ENCODE data around the gene SPRED2.

SPRED2 gene

DNA sequence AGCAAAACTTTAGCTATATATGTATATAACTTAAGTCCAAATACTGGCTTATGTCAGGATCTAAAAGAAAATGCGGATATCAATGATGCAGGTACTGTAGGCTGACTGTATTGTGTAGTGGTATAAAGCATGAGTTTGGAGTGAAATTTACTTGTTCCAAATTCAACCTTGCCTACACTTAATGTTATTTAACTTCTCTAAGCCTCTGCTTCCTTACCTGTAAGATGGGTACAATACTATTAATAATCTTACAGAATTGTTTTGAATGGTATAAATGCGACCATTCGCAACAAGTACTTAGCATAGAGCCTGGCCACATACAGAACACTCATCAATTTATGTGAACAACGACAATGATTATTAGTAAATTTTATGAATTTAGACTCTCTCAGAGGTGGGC lies 62.4 kb downstream of the SPRED2 start:
- DNase-seq (ENCODE audit: low read depth in 2 of 3, low spot score in 2 of 3): no peak

DNA sequence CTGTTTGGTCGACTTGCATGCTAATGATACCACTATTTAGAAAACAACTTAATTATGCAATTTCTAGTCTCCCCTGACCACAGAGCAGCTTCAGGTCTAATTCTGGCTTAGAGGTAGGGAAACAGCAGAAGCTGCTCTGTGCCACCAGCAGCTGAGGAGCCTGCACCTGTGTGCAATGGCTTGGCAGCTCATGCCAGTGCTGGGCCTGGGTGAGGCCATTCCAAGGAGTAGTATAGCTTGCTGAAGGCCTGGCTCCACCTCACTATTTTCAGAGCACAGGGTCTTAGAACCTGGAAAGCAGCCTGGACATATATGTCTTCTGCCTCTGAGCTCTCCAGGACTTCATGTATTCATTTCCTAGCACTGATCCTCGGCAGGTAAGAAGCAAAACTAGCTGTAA lies 62.8 kb downstream of the SPRED2 start:
- no peak for DNase-seq (ENCODE audit: low read depth in 2 of 3, low spot score in 2 of 3)

DNA sequence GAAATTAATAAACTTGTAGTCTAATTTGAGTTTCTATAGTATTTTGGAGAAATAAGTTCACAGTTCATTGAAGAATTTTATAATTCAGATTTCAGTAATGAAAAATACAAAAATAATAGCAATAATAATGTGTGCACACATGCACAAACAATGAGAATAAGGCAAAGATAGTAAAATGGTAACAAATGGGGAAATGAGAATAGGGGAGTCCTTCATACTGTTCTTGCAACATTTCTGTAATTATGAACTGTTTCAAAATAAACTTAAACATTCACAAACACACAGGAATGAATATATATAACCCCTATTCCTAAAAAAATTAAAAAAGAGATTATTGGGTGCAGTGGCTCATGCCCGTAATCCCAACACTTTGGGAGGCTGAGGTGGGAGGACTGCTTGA lies 63.9 kb downstream of the SPRED2 start:
- no peak for DNase-seq (ENCODE audit: low read depth in 2 of 3, low spot score in 2 of 3)

DNA sequence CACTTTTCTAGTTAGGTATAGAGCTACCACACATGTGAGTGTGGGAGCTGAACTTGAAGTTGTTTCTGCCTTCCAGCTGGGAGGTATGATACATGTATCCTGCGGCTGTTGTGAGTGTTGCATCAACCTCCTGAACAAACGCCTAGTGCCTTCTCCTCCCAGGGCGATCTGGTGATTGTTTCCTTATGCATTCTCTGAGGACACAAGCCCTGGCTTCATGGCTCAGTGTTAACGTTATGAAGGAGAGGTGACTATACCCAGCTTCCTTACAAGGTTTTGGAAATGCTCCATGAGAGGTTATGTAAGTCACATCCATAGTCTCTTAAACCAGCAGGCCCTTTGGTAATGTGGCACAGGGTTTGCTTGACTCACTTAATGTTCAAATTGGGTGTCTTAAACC lies 64.9 kb downstream of the SPRED2 start:
- no peak for DNase-seq (ENCODE audit: low read depth in 2 of 3, low spot score in 2 of 3)

DNA sequence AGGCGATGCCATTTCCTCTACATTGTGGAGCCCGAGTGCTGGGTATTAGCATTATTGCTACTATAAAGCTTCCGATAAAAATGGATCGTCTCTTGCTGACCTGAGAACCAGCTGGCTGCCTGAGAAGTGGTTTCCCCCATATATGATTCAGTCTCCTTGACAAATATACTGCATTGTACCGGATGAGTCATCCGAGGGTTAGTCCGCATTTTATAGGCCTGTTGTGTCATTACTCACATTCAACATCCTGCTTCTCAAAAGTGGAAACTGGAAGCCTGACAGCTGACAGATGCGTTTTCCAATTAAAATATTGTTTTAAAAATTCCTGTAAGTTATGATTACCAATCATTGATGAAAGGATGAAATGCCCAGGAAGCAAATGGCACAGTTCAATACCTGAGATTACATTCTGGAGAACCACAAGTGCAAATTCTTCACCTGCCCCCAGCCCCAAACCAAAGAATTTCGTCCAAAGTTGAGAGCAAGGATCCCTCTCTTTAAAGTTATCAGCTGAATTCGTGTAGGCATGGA lies 65.7 kb downstream of the SPRED2 start:
- no peak for DNase-seq (ENCODE audit: low read depth in 2 of 3, low spot score in 2 of 3)

DNA sequence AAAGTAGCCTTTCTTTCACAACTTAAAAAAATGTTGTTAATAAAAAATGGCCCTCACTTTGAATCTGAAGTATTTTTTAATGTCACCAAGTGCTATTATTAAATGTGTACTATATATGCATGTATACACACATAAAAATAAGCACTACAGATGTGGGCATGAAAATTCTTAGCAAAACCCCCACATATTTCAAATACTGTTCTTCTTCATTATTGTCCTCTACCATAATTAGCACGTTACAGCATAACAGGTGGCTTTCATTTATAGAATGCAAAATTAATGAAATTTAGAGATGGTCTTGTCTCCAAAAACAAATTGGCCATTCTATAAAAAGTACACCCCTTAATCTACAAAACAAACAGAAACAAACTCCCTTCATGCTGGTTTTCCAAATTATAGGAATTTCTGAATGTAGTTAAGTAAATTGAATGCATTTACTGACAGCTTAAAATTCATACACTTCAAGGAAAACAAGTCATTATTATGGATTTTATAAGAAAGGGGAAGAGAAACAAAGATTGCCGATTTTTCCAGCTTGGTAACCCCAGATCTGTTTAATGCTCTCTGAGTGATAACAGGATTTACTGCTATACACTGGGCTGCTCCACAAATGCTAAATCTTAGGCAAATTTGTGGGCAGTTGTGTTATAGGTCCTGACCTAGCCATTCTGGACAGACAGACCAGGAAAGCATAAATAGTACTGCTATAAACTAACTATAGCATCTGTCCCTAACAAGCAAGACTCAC lies 67.2 kb downstream of the SPRED2 start:
- DNase-seq (ENCODE audit: low read depth in 2 of 3, low spot score in 2 of 3): no peak

DNA sequence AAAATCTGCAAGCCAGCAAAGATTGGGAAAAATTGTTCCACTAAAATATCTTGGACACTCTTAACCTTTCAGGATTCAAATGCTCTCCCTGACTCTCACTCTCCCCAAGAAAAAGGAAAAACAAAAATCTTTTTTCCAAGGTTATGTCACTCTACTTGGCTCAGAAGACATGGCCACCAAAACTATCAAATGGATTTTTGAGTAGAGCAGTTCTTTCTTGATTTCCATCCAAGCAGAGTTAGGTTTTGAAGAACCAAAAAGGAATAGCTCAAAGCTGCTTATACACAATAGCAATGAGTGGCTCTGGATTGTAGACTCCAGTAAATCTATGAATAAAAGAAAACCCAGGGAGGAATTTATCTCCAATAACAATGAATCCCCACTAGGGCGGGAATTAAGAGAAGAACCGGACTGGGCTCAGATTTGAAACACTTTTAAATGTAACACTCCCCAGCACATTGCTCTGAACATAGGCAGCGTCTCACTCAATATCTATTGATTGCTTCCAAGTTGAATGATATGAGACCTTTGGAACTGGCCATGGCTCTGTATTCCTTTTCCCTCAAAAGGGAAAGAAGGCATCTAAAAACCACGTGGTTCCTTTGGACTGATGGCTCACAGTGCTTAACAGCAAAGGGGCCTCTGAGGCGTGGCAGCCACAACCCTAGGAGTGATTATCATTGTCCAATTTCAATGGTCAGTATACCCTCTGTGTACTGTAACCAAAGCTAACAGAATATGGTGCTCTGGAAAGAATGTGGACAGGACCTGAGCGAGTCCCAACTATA lies 68.3 kb downstream of the SPRED2 start:
- DNase-seq (ENCODE audit: low read depth in 2 of 3, low spot score in 2 of 3): no peak

DNA sequence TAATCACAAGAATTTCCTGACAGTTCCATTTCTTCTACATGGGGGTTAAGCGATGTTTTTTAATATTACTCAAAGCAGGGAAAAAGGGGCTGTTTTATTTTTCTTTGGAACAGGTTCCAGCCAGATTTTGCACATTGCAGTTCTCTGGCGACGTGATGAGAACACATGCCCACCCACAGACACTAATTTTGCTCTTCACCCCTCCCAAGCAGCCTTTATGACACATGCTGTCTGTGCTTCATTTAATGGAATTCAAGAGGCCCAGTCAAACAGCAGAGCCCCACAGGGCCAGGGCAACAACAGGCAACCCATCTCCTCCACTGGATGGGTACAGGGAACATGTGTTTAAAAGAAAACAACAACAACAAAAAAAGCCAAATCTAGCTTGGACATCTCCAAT lies 70.8 kb downstream of the SPRED2 start:
- DNase-seq (ENCODE audit: low read depth in 2 of 3, low spot score in 2 of 3): no peak

DNA sequence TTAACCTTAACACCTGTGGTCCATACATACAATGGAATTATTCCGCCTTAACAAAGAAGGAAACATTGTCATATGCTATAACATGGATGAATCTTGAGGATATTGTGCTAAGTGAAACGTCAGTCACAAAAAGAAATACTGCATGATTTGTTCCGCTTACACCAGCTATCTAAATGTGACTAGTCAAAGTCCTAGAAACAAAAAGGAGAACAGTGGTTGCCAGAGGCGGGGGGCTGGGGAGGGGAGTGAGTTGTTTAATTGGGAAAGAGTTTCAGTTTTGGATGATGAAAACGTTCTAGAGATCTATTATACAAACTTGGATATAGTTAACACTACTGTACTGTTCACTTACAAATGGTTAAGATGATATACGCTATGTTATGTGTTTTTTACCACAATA lies 72.0 kb downstream of the SPRED2 start:
- DNase-seq (ENCODE audit: low read depth in 2 of 3, low spot score in 2 of 3): no peak

DNA sequence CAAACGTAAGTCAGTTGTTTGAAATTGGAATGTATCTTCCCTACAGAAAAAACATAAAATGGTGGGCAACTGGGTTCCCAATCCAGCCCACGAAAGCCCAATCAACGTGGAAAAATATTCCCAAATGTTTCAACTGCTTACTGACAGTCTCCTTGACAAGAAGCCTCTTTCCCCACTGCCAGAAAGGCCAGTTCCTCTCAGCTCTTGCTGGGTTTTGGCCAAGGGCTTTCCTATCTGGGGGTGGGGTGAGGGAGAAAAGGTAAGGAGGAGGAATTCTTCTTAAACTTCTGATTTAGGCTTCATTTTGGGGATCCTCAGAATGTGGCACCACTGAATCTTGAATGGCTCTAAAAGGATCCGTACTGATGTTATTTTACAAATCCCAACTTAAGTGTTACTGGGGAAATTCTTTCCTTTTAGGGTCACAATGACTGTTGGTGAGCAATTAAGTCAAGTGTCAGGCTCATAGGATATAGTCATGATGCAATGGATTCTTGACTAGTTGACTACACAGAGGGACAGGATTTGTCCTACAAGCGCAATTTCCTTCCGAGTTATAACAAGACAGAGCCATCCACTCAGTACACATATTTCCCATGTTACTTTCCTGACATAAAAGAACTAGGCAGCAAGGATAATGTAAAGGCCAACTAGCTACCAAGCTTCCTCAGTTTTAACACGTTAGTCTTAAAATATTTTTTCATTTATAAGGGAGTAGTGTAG lies 73.6 kb downstream of the SPRED2 start:
- no peak for DNase-seq (ENCODE audit: low read depth in 2 of 3, low spot score in 2 of 3)

DNA sequence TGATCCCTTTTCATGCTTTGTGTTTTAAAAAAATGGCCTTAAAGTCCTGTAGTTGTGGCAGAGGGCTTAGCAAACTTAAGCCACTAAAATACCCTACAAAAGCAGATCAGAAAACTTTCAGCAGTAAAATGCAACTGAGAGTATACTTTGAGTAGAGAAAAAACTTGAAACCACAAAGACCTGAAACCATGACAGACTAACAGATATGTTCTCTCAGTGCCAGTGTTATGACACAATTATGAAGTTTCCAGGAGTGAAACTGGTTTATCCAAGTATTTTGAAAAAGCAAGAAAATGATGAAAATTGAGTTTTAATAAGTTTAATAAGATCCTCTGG lies 74.5 kb downstream of the SPRED2 start:
- DNase-seq (ENCODE audit: low read depth in 2 of 3, low spot score in 2 of 3): no peak

DNA sequence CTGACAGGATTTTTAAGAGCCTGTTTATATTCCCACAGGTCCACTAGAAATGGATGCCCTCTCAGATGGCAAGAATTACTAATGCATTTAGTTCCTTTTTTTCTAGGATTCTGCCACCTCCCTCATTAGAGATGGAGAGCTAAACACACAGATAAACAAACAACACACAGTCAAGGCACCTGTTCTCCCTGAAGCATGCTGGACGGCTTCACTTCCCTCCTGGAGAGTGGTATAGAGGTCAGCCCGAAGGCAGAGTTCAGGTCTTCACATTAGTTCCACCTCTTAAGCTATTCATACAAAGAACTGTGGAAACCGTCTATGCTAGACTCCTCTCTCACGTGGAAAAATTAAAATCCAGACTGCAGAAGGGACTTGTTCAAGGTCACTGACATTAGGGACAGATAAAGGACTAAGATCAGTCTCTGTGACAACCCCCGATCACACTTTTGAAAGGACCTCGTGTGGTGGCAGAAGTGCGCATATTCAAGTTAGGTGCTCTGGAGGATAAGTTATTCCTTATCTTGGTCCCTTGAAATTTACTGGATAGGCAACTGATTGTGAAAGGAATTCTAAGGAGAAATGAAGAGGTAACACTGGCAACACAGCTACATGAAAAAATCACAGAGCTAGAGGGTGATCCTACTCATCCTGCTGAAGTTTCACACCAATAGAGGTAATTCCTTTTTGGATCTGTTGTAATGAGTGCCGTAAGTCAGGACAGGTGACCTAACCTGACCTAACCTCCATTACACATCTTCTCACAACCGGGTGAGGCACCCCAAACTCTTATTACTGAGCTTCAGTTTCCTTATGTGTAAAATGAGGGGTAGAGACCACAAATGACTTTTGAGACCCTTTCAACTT lies 75.1 kb downstream of the SPRED2 start:
- DNase-seq (ENCODE audit: low read depth in 2 of 3, low spot score in 2 of 3): no peak

DNA sequence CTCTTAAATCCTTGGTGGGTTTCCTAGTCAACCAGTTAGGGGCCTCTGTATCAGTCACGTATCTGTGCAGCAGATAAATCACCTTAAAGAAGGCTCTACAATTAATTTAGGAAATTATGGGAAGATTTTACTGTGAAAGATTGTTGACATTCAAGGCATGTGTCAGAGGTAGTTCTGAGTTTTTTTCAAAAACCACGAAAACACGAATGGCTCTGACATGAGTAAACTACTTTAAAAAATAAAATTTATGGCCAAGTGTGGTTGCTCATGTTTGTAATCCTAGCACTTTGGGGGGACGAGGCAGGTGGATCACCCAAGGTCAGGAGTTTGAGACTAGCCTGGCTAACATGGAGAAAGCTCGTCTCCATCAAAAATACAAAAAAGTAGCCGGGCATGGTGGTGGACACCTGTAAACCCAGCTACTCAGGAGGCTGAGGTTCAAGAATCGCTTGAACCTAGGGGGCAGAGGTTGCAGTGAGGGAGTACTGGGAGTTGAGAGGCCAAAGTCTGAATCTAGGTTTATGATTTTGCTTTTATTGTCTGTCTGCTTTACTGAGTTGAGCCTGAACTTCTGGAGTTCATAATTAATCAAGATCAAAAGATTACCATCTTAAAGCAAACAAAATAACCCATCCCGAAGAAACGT lies 77.1 kb downstream of the SPRED2 start:
- DNase-seq (ENCODE audit: low read depth in 2 of 3, low spot score in 2 of 3): no peak

DNA sequence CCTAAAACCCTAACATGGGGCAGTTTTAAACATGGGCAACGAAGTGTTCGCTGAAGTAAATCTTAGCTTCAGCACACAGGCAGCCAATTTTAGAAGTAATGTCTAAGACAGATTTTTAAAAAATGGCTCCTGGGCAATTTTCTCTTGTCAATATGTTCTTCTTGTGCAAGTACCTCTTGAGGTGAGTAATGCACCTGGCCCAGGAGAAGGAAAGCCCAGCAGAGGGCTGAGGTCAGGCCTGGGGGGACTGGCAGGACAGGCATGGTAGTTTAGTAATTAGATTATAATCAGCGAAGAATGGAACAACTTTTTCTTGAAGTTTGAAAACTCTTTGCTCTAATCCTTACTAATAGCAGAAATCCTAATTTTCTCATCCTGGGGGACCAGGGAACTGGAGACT lies 77.6 kb downstream of the SPRED2 start:
- no peak for DNase-seq (ENCODE audit: low read depth in 2 of 3, low spot score in 2 of 3)

DNA sequence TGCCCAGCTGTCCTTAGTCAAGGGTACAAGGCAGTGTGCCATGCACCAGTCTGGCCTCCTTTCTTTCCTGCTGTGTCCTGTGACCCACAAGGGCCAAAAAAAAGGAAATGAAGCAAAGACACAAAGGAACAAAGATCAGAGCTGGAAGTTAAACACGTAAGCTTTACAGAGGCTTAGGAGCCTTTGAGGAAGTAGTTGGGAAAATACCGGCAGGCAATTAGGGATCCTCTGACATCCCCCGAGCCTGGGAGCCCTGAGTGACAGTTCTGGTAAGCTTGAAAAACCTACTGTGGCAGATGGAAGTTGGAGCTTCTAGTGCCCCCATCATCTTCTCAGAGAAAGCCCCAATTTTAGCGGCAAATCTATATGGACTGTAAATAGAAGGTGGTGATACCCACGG lies 78.5 kb downstream of the SPRED2 start:
- DNase-seq (ENCODE audit: low read depth in 2 of 3, low spot score in 2 of 3): no peak

DNA sequence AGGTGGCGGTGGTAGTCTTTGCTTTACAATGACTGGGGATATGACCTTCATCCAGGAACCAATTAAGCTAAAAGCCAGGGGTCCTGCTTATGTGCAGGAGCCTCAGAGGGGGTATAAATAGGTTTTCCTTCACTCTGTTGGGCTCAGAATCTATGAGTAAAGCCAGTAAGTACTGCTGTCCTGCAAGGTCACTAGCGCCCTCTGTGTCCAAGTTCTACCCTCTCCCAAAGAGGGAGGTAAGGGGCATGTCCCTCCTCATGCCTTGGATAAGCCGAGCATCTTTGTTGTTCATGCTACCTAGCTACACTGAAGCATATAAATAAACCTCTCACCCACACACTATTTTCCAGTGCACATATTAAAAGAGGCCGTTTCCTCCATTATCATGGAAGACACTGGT lies 79.4 kb downstream of the SPRED2 start:
- DNase-seq (ENCODE audit: low read depth in 2 of 3, low spot score in 2 of 3): no peak

DNA sequence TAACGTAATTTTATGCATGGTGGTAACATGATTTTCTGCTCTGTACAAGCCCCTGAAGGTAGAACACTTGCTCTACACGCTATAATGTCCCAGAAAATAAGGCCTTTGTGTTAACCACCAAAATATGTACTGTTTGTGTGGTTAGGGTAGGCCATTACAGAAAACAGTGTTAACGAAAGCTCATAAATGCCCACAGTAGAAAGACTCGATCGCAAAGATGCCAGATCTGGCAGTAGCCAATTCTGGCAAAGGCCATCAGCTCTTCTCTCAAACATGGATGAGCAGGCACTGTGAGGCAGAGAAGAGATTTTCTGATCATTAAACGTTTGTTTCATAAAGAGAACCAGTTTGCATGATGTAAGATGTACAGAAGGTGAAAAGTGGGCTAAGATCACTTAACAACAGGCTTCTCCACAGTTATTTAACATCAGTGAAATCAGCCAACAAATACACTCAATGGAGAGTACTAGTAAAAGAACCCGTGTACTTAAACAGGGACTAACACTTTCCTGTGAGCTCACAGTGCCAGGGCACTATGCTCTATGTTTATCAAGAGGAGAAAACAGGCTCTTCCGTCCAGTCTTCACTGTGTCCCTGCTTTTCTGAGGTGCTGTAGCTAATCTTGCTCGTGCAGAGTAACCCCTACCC lies 80.3 kb downstream of the SPRED2 start:
- no peak for DNase-seq (ENCODE audit: low read depth in 2 of 3, low spot score in 2 of 3)

DNA sequence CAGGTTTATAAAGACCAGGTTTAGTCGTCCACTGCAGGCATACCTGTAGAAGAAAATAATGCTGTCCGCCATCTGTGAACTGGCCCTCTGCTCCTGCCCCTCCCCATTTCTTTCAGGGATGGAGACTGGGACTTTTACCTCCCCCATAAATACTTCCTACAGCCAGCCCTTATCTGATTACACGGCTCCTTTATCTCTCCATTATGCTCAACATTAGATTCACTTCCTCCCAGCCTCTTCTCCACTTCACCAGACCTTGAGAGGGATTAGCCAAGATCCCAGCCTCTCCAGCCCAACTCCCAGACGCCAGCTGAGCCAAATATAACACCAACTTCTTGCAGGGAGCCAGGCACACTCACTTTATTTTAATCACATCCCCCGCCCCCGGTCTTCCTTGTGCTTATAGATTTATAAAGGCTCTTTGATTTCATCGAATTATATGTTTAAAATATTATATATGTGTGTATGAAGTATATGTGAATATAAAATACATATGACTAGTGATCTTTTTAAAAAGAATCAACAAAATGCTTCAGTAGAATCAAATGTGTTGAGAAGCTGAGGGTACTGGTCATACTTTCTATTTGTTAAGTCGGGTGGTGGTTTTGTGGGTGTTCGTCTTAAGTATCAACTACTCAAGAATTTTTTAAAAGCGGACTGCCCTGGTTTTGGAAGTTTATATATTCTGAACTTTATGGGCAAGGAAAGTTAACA lies 81.0 kb downstream of the SPRED2 start:
- DNase-seq (ENCODE audit: low read depth in 2 of 3, low spot score in 2 of 3): no peak

DNA sequence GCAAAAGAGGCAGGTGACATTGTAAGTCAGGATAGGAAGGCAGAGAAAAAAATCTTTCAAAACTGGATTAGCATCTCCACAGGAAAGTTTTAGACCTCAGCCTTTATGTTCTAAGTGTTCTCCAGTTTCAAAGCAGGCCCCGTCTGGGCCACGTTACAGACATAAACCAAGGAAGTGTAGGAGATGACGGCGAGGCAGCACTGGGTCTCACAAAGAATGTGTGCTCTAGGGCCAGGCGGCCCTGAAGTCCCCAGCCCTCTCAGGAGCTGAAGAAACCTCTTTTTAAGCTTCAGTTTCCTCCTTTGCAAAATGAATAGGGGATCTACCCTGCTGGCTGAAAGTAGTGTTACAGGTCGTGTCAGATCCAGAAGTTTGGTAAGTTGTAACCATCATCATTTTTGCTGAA lies 81.7 kb downstream of the SPRED2 start:
- no peak for DNase-seq (ENCODE audit: low read depth in 2 of 3, low spot score in 2 of 3)
